Progenitor cell of endocrine pancreas (in vitro differentiated cells): ENCODE data around the gene GGNBP2. TPM values are rescaled to one million over a fixed set of nuclear protein-coding genes. Genes with fewer than 3 reads are reported as not detected.

Experiments used
- DNase-seq: peaks from one replicate; pipeline ENCODE4 v3.0.0; 2021; ENCODE audit warnings: low spot score; ENCODE audit not compliant: unreplicated experiment
- H3K27ac Mint-ChIP-seq: 2 replicates; pipeline ENCODE4 v1.8.0; 2021; ENCODE audit warnings: mild to moderate bottlenecking, moderate library complexity, mixed read lengths
- H3K27me3 Mint-ChIP-seq: 2 replicates; pipeline ENCODE4 v1.8.0; 2021; ENCODE audit warnings: mixed read lengths
- H3K36me3 Mint-ChIP-seq: 2 replicates; pipeline ENCODE4 v1.8.0; 2022; ENCODE audit warnings: mixed read lengths; ENCODE audit not compliant: insufficient read depth
- H3K4me1 Mint-ChIP-seq: 2 replicates; pipeline ENCODE4 v1.8.0; 2021; ENCODE audit warnings: low read depth, mixed read lengths
- H3K4me3 Mint-ChIP-seq: 2 replicates; pipeline ENCODE4 v1.8.0; 2021; ENCODE audit warnings: low read depth, mild to moderate bottlenecking, moderate library complexity, mixed read lengths
- H3K9me3 Mint-ChIP-seq: 2 replicates; pipeline ENCODE4 v1.8.0; 2021; ENCODE audit warnings: low read depth, mixed read lengths
- total RNA-seq: library from RNA; stranded (reverse); gene quantifications from 2 replicates; pipeline ENCODE4 v1.2.1, GENCODE V29; 2021
- TF ChIP-seq, protein P1 (sequence below): fragments of 200-600 bp; sonication (generic); IDR thresholded peaks from one replicate; pipeline ENCODE4 v1.5.0; 2021; ENCODE audit warnings: antibody characterized with exemption, mild to moderate bottlenecking; ENCODE audit not compliant: unreplicated experiment

The GGNBP2 gene
- total RNA-seq, 1 donor from 2014 or later: 74.2 TPM

DNA sequence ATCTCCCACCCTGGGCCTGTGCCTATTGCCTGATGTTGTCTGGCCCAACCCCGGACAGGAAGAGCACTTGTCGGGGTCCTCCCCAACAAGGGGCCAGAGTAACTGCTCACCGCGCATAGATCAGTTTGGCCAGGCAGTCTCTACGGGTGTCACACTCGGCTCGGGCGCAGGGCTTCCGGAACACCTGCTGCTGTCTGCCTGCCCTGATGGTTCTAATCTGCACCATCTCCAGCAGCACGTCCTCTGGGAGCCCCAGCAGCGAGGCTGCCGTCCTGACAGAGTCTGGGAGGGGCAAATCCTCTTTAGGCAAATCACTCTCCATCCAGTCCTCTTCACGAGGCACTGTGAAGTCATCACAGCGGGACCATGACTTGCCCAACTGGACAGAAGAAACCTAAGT is 34.1 kb upstream of the GGNBP2 start:
- no peak for DNase-seq
- H3K4me3 Mint-ChIP-seq: no peak overlapping the region
- no peaks in the 10 kb centered on the region for H3K27me3 Mint-ChIP-seq
- TF ChIP-seq, protein P1, sequence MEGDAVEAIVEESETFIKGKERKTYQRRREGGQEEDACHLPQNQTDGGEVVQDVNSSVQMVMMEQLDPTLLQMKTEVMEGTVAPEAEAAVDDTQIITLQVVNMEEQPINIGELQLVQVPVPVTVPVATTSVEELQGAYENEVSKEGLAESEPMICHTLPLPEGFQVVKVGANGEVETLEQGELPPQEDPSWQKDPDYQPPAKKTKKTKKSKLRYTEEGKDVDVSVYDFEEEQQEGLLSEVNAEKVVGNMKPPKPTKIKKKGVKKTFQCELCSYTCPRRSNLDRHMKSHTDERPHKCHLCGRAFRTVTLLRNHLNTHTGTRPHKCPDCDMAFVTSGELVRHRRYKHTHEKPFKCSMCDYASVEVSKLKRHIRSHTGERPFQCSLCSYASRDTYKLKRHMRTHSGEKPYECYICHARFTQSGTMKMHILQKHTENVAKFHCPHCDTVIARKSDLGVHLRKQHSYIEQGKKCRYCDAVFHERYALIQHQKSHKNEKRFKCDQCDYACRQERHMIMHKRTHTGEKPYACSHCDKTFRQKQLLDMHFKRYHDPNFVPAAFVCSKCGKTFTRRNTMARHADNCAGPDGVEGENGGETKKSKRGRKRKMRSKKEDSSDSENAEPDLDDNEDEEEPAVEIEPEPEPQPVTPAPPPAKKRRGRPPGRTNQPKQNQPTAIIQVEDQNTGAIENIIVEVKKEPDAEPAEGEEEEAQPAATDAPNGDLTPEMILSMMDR: no peak
- no peaks in the 10 kb centered on the region for H3K9me3 Mint-ChIP-seq
- no peak overlapping the region for H3K27ac Mint-ChIP-seq
- peaks cover 3% of the 10 kb centered on the region for H3K36me3 Mint-ChIP-seq
- no peaks in the 10 kb centered on the region for H3K4me1 Mint-ChIP-seq

- H3K4me3 Mint-ChIP-seq: no peak overlapping the region
- no peaks in the 10 kb centered on the region for H3K36me3 Mint-ChIP-seq
- TF ChIP-seq, protein P1: no peak
Observed at GRCh38 chr17:36511216-36511615, 33.5 kb upstream of the GGNBP2 start.

GRCh38 chr17:36512641-36513040 is 32.1 kb upstream of the GGNBP2 start:
- no peaks in the 10 kb centered on the region for H3K27me3 Mint-ChIP-seq
- H3K36me3 Mint-ChIP-seq: peaks cover 2% of the 10 kb centered on the region

More at GRCh38 chr17:36511216-36511615, 33.5 kb upstream of the GGNBP2 start:
- Mint-ChIP-seq H3K27me3 (no peaks in the 10 kb centered on the region), H3K9me3 (no peaks in the 10 kb centered on the region), H3K4me1 (no peaks in the 10 kb centered on the region), H3K27ac (no peak overlapping the region)
- DNase-seq: no peak

GRCh38 chr17:36514856-36515255 is 29.9 kb upstream of the GGNBP2 start:
- H3K9me3 Mint-ChIP-seq: no peaks in the 10 kb centered on the region
- DNase-seq: no peak
- peaks cover 2% of the 10 kb centered on the region for H3K36me3 Mint-ChIP-seq
- H3K27ac Mint-ChIP-seq: no peak overlapping the region
- H3K4me3 Mint-ChIP-seq: no peak overlapping the region
- TF ChIP-seq, protein P1: no peak
- H3K27me3 Mint-ChIP-seq: no peaks in the 10 kb centered on the region
- no peaks in the 10 kb centered on the region for H3K4me1 Mint-ChIP-seq

More at GRCh38 chr17:36512641-36513040, 32.1 kb upstream of the GGNBP2 start:
- Mint-ChIP-seq H3K27ac (no peak overlapping the region), H3K4me1 (no peaks in the 10 kb centered on the region), H3K9me3 (no peaks in the 10 kb centered on the region), H3K4me3 (no peak overlapping the region)
- no peak for DNase-seq
- TF ChIP-seq, protein P1: no peak

DNA sequence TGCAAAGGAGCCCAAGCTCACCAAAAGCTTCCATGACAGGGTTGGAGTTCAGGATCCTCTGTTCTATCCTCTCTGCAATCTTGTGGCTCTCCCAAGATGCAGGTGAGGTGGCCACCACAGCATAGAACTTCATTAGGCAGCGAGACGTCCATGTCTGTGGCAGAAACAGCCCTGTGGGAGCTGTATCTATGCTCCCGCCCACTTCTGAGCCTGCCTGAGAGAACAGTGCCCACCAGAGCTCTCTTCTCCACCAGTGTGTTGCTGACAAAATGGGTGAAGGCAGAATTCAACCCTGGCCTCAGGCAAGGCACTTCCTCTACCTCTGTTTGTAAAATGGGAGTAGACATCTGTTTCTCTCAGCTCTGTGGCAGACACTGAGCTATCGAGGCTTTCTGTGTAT is 28.9 kb upstream of the GGNBP2 start:
- TF ChIP-seq, protein P1: no peak
- Mint-ChIP-seq H3K9me3 (no peaks in the 10 kb centered on the region), H3K4me3 (no peak overlapping the region), H3K4me1 (no peaks in the 10 kb centered on the region), H3K36me3 (peaks cover 2% of the 10 kb centered on the region), H3K27ac (no peak overlapping the region), H3K27me3 (no peaks in the 10 kb centered on the region)
- no peak for DNase-seq
